Urinary bladder (tissue), 4 donors: ENCODE results near the gene CDAN1. TPM values are rescaled to one million over a fixed set of nuclear protein-coding genes. Genes with fewer than 3 reads are reported as not detected.
"Not testable (repeated sequence)": the region's sequence is repeated elsewhere in the genome, so short reads cannot be mapped to it uniquely, and the experiment has no call there.

Experiments used
- DNase-seq: peaks from one replicate; pipeline ENCODE4 v3.0.0-alpha.2; 2015; ENCODE audit errors: extremely low spot score
- H3K27ac ChIP-seq: one replicate; pipeline ENCODE4 v1.5.1; 2013; ENCODE audit warnings: low read depth, mild to moderate bottlenecking, moderate library complexity
- H3K36me3 ChIP-seq: one replicate; pipeline ENCODE4 v1.6.1; 2013; ENCODE audit warnings: mild to moderate bottlenecking, moderate library complexity; ENCODE audit not compliant: insufficient read depth
- H3K4me1 ChIP-seq: one replicate; pipeline ENCODE4 v1.6.1; 2013; ENCODE audit warnings: mild to moderate bottlenecking, moderate library complexity; ENCODE audit not compliant: insufficient read depth
- H3K4me3 ChIP-seq: one replicate; pipeline ENCODE4 v1.5.1; 2013; ENCODE audit warnings: low read depth, low read length
- WGBS: extraction: QIAGEN DNeasy Blood & Tissue Kit; methylation state at CpG from one replicate; pipeline ENCODE4 v1.1.7; 2013; 5-methylcytosine and 5-hydroxymethylcytosine counted together
- polyA plus RNA-seq: library from polyadenylated mRNA; stranded (reverse); fragments of 200-250 nt; gene quantifications from one replicate; pipeline ENCODE4 v1.2.3, GENCODE V29; 2013
- total RNA-seq: library from RNA; depleted of rRNA; stranded (reverse); fragments of >200 nt; gene quantifications from one replicate; pipeline ENCODE4 v1.2.3, GENCODE V29; 2014
- donor health status: healthy with polysubstance abuse.
- donor health status: healthy.

Gene CDAN1
- total and polyA plus RNA-seq, 2 donors = 8.2 to 10.4 TPM

- WGBS = 85% methylated on average over 4 of the region's 4 CpGs
- no peak overlapping the region for H3K27ac ChIP-seq
- H3K36me3 ChIP-seq = no peaks in the 10 kb centered on the region
- no peak for DNase-seq
- H3K4me3 ChIP-seq = no peak overlapping the region
- no peaks in the 10 kb centered on the region for H3K4me1 ChIP-seq
Observed at GRCh38 chr15:42691308-42691707, 45.6 kb downstream of the CDAN1 start.

- no peak for DNase-seq
- Histone ChIP-seq H3K27ac (no peak overlapping the region), H3K36me3 (no peaks in the 10 kb centered on the region), H3K4me3 (no peak overlapping the region), H3K4me1 (no peaks in the 10 kb centered on the region)
- 89% methylated on average over 3 of the region's 3 CpGs for WGBS
Observed at GRCh38 chr15:42688301-42688700, 48.6 kb downstream of the CDAN1 start.

- H3K36me3 ChIP-seq = no peaks in the 10 kb centered on the region
- no peak overlapping the region for H3K4me3 ChIP-seq
- 97% methylated on average over 4 of the region's 4 CpGs for WGBS
- no peak overlapping the region for H3K27ac ChIP-seq
- no peaks in the 10 kb centered on the region for H3K4me1 ChIP-seq
- DNase-seq = no peak
Observed at GRCh38 chr15:42687740-42688139, 49.2 kb downstream of the CDAN1 start.

- Histone ChIP-seq H3K4me1 (no peaks in the 10 kb centered on the region), H3K27ac (no peak overlapping the region), H3K4me3 (no peak overlapping the region), H3K36me3 (no peaks in the 10 kb centered on the region)
- WGBS = 98% methylated on average over 8 of the region's 8 CpGs
- DNase-seq = no peak
Observed at GRCh38 chr15:42686281-42686680, 50.6 kb downstream of the CDAN1 start.

GRCh38 chr15:42681119-42681518, 55.8 kb downstream of the CDAN1 start:
- 92% methylated on average over 6 of the region's 6 CpGs for WGBS
- DNase-seq = no peak
- H3K4me3 ChIP-seq = no peak overlapping the region
- no peaks in the 10 kb centered on the region for H3K4me1 ChIP-seq
- no peak overlapping the region for H3K27ac ChIP-seq
- H3K36me3 ChIP-seq = peaks cover 2% of the 10 kb centered on the region

- H3K27ac ChIP-seq, H3K4me1 ChIP-seq, DNase-seq, H3K36me3 ChIP-seq, H3K4me3 ChIP-seq: not testable (repeated sequence)
- WGBS = 89% methylated on average over 5 of the region's 5 CpGs
Observed at GRCh38 chr15:42680142-42680482, 56.8 kb downstream of the CDAN1 start.

- H3K36me3 ChIP-seq = peaks cover 2% of the 10 kb centered on the region
- no peak for DNase-seq
- WGBS = 92% methylated on average over 7 of the region's 7 CpGs
- H3K27ac ChIP-seq = no peak overlapping the region
- H3K4me3 ChIP-seq = no peak overlapping the region
- no peaks in the 10 kb centered on the region for H3K4me1 ChIP-seq
Observed at GRCh38 chr15:42679285-42680141, 57.4 kb downstream of the CDAN1 start.

GRCh38 chr15:42675021-42675420, 61.9 kb downstream of the CDAN1 start:
- peaks cover 2% of the 10 kb centered on the region for H3K36me3 ChIP-seq
- 96% methylated on average over 1 of the region's 1 CpG for WGBS
- no peak for DNase-seq
- H3K4me1 ChIP-seq = no peaks in the 10 kb centered on the region
- no peak overlapping the region for H3K4me3 ChIP-seq
- no peak overlapping the region for H3K27ac ChIP-seq

- 95% methylated on average over 6 of the region's 6 CpGs for WGBS
- Histone ChIP-seq H3K27ac (no peak overlapping the region), H3K4me3 (no peak overlapping the region), H3K36me3 (peaks cover 2% of the 10 kb centered on the region), H3K4me1 (no peaks in the 10 kb centered on the region)
- no peak for DNase-seq
Observed at GRCh38 chr15:42674472-42674871, 62.5 kb downstream of the CDAN1 start.

Other genes with a start within 250 kb of the CDAN1 start
- gene ZNF106, start 246.0 kb downstream of the CDAN1 start, total RNA-seq = 92.7 TPM
- 24.8 TPM for gene ZNF106, start 246.0 kb downstream of the CDAN1 start, polyA plus RNA-seq
- gene SNAP23, start 241.5 kb downstream of the CDAN1 start, total RNA-seq = 94.3 TPM
- 47.8 TPM for gene SNAP23, start 241.5 kb downstream of the CDAN1 start, polyA plus RNA-seq
- gene LRRC57, start 188.3 kb downstream of the CDAN1 start, total RNA-seq = 20.7 TPM
- gene LRRC57, start 188.3 kb downstream of the CDAN1 start, polyA plus RNA-seq = 10.2 TPM
- 33.5 TPM for gene HAUS2, start 188.3 kb downstream of the CDAN1 start, total RNA-seq
- gene HAUS2, start 188.3 kb downstream of the CDAN1 start, polyA plus RNA-seq = 12.5 TPM
- 46.3 TPM for gene STARD9, start 161.5 kb downstream of the CDAN1 start, total RNA-seq
- 11.1 TPM for gene STARD9, start 161.5 kb downstream of the CDAN1 start, polyA plus RNA-seq
- 20.5 TPM for gene TTBK2, start 183.7 kb upstream of the CDAN1 start, total RNA-seq
- 7.7 TPM for gene TTBK2, start 183.7 kb upstream of the CDAN1 start, polyA plus RNA-seq